ENCODE data around the gene ALDH6A1. TPM values are rescaled to one million over a fixed set of nuclear protein-coding genes. Genes with fewer than 3 reads are reported as not detected.
"Not testable (repeated sequence)": the region's sequence is repeated elsewhere in the genome, so short reads cannot be mapped to it uniquely, and the experiment has no call there.

ALDH6A1 gene
- 32.7 TPM for total RNA-seq

DNA sequence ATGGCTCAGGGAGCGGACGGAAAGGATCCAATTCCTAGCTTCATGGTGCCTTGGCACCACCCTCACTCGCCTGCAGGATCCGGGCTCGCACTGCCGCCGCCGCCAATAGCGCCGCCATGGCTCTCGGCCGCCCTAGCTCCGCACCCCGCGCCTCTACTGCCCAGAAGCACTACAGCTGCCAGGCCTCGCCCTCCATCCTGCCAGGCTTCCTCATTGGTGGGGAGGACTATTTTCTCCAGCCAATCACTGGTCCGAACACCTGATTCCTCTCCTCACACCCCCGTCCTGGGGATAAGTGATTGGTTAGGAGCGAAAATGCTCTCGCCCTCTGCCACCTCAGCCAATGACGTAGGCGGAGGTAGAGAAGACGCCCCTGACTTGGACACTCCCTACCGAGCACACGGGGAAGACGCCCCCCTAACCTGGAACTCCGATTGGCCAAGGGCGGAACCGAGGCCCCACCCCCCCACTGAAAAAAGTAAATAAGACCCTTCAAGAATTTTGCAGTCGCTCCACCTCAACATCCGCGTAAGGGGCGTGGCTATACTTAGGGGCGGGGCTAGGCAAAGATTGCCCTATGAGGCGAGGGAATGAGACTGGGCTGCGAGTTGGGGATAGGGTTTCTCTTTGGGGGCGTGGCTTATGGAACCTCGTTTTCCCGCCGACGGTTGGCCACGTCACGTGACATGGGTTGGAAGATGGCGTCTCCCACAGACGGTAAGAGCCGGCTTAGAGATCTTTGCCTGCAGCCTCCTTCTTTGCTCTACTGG is at the start of gene ALDH6A1, which contains the start of gene LIN52:
ALDH6A1 (minus strand) TSS at position 177 of the 770 bp plus-strand sequence; CDS start at position 118, 59 bp downstream.
LIN52 (plus strand) TSS at position 680 of the 770 bp plus-strand sequence; CDS start at position 699, 19 bp downstream.
- peak; percentile 100 for DNase-seq

DNA sequence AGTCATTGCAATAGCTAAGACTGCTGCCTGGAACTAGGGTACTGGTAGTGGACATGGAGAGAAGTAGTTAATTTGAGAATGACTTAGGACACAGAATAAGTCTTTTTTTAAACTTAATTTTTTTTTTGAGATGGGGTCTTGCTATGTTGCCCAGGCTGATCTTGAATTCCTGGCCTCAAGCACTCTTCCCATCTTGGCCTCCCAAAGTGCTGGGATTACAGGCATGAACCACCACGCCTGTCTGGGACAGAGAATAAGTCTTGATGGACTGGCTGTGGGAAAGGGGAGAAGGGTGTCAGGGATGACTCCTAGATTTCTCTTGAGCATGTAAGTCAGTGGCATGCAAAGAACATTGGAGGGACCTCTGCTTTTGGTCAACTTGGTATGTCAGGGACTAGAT is 43.4 kb upstream of the ALDH6A1 start:
- no peak for DNase-seq

- DNase-seq = no peak
Measured at GRCh38 chr14:74126315-74127013, 42.2 kb upstream of the ALDH6A1 start.

DNA sequence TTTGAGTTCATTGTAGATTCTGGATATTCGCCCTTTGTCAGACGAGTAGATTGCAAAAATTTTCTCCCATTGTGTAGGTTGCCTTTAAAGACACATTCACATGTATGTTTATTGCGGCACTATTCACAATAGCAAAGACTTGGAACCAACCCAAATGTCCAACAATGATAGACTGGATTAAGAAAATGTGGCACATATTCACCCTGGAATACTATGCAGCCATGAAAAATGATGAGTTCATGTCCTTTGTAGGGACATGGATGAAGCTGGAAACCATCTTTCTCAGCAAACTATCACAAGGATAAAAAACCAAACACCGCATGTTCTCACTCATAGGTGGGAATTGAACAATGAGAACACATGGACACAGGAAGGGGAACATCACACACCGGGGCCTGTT is 41.2 kb upstream of the ALDH6A1 start:
- DNase-seq = not testable (repeated sequence)

DNA sequence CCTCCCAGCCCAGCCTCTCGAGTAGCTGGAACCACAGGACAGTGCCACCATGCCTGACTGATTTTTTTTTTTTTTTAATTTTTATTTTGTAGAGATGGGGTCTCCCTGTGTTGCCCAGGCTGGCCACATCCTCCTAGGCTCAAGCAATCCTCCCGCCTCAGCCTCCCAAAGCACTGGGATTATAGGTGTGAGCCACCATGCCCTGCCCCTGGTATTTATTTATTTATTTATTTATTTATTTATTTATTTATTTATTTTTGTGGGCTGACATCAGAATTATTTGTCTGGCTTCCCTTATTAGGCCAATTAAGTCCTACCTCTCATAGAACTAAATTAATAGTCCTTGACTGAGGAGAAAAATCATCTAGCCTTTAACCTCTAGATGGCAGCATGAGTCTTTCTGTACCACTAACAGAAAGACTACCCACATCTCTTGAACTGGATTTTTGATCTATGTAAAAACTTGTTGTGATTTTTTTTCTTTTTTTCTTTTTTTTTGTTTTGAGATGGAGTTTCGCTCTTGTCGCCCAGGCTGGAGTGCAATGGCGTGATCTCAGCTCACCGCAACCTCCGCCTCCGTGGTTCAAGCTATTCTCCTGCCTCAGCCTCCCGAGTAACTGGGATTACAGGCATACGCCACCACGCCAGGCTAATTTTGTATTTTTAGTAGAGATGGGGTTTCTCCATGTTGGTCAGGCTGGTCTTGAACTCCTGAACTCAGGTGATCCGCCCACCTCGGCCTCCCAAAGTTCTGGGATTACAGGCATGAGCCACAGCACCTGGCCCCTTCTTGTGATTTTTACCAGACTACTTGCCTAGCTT is 27.4 kb upstream of the ALDH6A1 start:
- peak; percentile 12 for DNase-seq

DNA sequence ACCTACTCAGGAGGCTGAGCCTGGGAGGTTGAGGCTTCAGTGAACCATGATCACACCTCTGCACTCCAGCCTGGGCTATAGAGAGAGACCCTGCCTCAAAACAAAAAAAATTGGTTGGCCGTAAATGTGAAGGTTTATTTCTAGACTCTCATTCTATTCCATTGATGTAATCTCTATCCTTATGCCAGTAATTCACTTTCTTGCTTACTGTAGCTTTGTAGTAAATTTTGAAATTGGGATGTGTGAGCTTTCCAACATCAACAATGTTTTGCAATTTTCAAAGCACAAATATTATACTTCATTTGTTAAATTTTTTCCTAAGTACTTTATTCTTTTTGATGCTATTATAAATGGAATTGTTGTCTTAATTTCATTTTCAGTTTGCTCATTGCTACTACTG is 25.1 kb upstream of the ALDH6A1 start:
- DNase-seq = no peak

DNA sequence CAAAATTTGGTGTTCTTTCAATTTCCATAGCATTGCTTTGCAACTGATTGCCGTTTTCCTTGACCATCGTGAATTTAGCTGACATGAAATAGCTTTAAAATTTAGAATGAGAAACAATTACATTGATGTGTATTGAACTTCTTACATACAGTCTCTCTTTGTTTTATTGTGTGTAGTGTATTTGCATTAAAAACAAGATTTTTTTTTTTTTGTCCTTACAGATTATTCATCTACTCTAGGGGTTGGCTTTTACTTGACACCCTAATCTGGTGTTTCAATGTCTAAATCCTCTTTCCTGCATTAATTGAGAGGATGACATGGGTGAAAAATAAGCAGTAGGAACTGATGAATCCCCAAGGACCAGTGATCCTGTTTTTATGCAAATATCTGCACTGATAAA is 21.1 kb upstream of the ALDH6A1 start:
- no peak for DNase-seq

GRCh38 chr14:74089251-74090020 is 5.2 kb upstream of the ALDH6A1 start:
- no peak for DNase-seq

GRCh38 chr14:74085828-74086227 is 1.6 kb upstream of the ALDH6A1 start:
- no peak for DNase-seq

DNA sequence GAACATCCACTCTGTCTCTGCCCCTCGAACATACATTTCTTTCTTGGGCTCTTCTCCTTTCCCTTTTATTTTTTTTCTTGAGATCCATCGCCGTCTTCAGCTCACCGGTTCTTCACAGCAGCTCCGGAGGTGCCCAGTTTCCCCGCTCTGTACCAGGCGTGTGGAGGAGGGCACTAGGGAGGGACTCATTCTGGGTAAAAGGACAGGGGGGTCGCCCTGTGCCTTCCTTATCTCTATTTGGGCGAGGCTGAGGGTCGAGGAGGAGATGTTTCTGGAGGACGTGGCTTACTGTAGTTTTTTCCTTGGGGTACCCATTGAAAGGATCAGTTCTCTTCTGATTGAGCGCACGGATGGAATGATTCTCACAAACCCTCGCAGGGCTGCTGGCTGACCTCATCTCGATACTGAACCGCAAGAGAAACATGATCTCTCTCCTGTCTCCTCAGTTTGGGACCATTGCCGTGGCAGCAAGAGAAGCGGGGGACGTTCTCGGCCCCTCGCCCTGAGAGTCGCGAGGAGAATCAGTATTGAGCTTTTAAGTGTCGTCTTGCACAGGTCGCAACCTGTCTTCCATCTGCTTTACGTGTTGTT is 889 bp upstream of the ALDH6A1 start:
- no peak for DNase-seq

- no peak for DNase-seq
Measured at GRCh38 chr14:74083784-74084276, 423 bp downstream of the ALDH6A1 start.

DNA sequence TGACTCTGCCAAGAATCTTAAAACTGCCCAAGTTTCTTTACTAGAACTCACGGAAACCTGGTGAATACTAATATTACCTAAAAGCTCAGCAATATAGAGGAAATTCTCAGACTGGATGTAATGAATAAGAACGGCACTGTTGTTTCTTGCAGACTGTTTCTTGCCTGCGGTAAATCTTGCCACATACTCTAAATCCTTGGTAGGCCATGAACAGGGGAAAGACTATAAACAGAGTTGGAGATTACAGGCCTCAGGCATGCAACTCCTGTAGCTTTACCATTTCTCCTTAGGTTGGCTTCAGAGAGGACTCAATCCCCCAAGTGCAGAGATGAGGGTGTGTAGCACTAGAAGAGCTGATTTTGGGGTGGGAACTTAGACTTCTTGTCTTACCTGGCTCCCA is 1.1 kb downstream of the ALDH6A1 start:
- DNase-seq = peak; percentile 1

DNA sequence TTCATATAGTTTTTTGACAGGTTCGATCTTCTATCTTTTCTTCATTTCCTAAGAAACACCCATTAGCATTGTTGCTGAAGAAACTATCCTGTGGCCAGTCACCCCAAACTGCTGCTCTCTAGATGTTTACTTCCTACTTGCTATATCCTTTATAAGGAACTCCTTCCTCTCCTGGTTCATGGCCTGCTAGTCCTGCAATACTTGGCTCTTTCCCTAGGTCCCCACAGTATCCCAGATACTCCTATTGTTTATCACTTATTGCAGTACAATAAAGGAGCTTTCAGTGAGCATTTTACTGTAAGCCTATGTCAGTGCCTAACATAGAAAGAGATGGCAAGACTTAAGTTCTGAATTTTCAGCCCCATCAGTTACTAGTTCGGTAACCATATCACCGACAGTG is 2.8 kb downstream of the ALDH6A1 start:
- no peak for DNase-seq

DNA sequence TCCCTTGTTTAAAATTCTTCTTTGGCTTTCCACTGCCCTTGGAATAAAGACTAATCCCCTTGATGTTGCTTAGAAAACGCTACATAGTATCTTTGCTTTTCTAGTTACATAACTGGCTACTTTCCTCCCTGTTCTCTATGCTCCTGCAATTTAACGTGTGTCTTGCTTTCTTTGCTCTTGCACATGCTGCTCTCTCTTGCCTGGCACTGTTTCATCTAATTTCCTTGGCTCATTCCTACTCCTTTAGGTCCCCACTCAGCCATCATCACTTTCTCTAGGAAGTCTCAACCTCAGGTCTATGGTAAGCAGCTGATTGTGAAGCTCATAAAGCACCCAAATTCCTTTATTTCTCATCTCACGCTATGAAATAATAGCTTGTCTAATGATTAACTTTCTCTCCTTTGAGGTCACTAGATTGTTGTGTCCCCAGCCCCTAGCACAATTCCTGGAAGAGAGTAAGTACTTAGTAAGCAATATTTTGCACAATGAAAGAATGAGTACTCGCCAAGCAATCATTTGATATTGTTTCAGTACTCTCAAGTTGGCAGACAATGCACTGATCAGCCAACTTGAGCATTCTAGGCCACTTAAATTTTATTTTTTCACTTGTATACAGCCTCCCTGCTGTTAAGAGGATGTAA is 3.3 kb downstream of the ALDH6A1 start:
- peak; percentile 2 for DNase-seq

DNA sequence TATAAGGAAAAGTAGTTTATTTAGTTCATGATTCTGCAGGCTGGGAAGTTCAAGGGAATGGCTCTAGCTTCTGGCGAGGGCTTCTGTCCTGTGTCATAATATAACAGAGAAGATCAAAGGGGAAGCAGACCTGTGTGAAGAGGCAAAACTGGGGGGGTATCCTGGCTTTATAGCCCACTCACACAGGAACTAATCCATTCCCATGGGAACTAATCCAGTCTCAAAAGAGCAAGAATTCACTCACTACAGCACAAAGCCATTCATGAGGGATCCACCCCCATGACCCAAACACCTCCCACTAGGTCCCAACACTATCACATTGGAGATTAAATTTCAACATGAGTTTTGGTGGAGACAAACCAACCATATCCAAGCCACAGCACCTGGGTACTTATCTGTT is 6.9 kb downstream of the ALDH6A1 start:
- DNase-seq = no peak

DNA sequence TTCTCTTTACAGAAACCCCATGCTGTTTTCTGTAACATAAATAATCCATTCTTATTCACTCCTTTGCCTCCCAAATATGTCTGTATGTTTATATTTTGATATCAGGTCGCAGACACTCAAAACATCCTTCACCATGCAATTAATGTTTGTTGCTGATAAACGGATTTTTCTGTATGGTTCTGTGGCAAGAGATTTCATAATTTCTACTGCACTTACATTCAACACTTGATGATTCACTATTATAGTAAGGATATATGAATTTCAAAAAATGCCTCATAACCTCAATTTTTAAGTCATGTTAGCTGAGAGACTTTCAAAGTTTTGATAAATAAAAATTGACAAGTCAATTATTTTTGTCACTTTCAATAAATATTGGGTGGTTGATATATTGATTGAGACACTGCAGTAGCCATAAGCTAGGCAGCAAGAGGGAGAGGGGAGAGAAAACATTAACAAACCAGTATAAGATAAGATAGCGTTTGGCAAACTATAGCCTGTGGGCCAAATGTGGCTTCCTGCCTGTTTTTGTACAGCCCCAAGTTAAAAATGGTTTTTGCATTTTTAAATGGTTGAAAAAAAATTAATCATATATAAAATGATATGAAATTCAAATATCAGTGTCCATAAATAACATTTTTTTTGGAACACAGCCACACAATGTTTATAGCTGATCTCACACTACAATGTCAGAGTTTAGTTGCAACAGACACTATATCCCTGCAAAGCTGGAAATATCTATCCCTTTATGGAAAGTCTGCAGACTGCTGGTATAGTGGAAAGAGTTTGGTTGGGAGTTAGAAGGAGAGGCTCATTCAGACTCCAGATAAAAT is 18.3 kb downstream of the ALDH6A1 start:
- no peak for DNase-seq

DNA sequence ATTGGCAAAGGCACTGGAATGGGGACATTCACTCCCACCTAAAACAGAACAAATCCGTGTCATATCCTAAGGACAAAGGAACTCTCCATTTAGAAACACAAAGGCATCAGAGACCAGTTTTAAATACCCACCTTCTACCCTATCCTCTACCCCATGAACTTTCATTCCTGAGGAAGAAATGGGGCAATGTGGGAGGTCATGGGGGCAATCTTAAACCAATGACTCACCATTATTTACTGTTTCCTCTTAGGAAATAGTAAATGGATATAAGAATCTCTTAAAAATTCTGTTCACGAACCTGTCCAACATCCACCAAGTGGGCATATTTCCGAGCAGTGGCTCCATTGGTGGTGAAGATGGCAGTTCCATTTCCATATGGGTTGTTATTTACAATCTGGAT is 19.4 kb downstream of the ALDH6A1 start:
- no peak for DNase-seq

DNA sequence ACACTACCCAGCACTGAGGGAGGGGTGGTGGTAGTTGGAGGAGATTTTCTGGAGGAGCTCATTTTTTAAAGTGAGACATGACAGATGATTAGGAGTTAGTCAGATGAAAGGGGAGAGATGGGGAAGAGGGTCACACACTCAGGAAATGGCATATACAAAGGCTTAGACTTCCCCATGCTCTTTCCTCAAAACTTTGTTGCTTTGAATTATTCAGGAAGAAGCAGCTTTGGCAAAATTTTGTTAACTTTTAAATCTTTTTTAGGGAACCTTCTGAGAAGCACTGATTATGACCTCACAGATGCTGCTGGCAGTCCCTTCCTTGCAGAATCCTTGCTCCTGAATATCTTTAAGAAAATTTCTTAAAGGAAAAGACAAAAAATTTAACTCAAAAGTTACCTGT is 19.8 kb downstream of the ALDH6A1 start:
- DNase-seq = no peak

DNA sequence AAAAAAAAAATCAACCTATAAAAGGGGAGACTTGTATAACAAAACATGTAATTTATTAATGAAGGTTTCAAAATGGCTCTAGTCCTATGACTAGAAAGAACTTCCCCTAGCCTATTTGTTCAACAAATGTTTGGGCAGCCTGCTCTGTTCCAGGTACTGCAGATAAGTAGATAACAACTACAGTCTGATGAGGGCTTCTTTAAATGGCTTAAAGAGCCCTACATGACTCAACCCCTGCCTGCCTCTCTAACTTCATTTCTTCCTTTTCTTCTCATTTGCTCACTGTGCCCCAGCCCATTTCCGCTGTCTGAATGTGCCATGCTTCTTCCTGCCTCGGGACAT is 21.5 kb downstream of the ALDH6A1 start:
- no peak for DNase-seq

GRCh38 chr14:74049876-74050495 is 34.3 kb downstream of the ALDH6A1 start:
- DNase-seq = no peak
